ENCODE measurements around the gene SLIT1.
A peak's percentile ranks its signal among the peaks of the same experiment; 100 is the strongest.
"Not testable (repeated sequence)": the region's sequence is repeated elsewhere in the genome, so short reads cannot be mapped to it uniquely, and the experiment has no call there.

SLIT1 gene

GRCh38 chr10:97086530-97086929 is 99.2 kb downstream of the SLIT1 start:
- H3K27ac ChIP-seq: no peak overlapping the region
- no peaks in the 10 kb centered on the region for H3K27me3 ChIP-seq (ENCODE audit: insufficient read depth, low read depth, severe bottlenecking)
- no peaks in the 10 kb centered on the region for H3K9me3 ChIP-seq (ENCODE audit: severe bottlenecking)
- H3K4me3 ChIP-seq (ENCODE audit: low read depth, low read length): no peak overlapping the region
- DNase-seq: no peak
- TF ChIP-seq CTCF (IDR thresholded peaks at IDR 0.05; ENCODE audit: low read depth, low read length): no peak
- H3K36me3 ChIP-seq: no peaks in the 10 kb centered on the region

- no peaks in the 10 kb centered on the region for H3K27me3 ChIP-seq (ENCODE audit: insufficient read depth, low read depth, severe bottlenecking)
- no peak for DNase-seq
- H3K27ac ChIP-seq: no peak overlapping the region
- no peaks in the 10 kb centered on the region for H3K9me3 ChIP-seq (ENCODE audit: severe bottlenecking)
- no peak overlapping the region for H3K4me3 ChIP-seq (ENCODE audit: low read depth, low read length)
- no peak for TF ChIP-seq CTCF (IDR thresholded peaks at IDR 0.05; ENCODE audit: low read depth, low read length)
- no peaks in the 10 kb centered on the region for H3K36me3 ChIP-seq
Measured at GRCh38 chr10:97083228-97083829, 102.4 kb downstream of the SLIT1 start.

- not testable (repeated sequence) for H3K27ac ChIP-seq; H3K9me3 ChIP-seq (ENCODE audit: severe bottlenecking); H3K36me3 ChIP-seq; H3K4me3 ChIP-seq (ENCODE audit: low read depth, low read length); H3K27me3 ChIP-seq (ENCODE audit: insufficient read depth, low read depth, severe bottlenecking); DNase-seq
Measured at GRCh38 chr10:97082575-97082974, 103.2 kb downstream of the SLIT1 start.

- TF ChIP-seq CTCF (IDR thresholded peaks at IDR 0.05; ENCODE audit: low read depth, low read length): peak; percentile 42; the same call in 1 of the 2 replicates
- H3K36me3 ChIP-seq: no peaks in the 10 kb centered on the region
- no peak for DNase-seq
- H3K4me3 ChIP-seq (ENCODE audit: low read depth, low read length): no peak overlapping the region
- no peak overlapping the region for H3K27ac ChIP-seq
- no peaks in the 10 kb centered on the region for H3K9me3 ChIP-seq (ENCODE audit: severe bottlenecking)
- no peaks in the 10 kb centered on the region for H3K27me3 ChIP-seq (ENCODE audit: insufficient read depth, low read depth, severe bottlenecking)
Measured at GRCh38 chr10:97081621-97082235, 104.0 kb downstream of the SLIT1 start.

GRCh38 chr10:97080051-97080776 is 105.5 kb downstream of the SLIT1 start:
- DNase-seq: no peak
- H3K9me3 ChIP-seq (ENCODE audit: severe bottlenecking): no peaks in the 10 kb centered on the region
- no peak overlapping the region for H3K4me3 ChIP-seq (ENCODE audit: low read depth, low read length)
- H3K36me3 ChIP-seq: no peaks in the 10 kb centered on the region
- H3K27ac ChIP-seq: peak overlapping the region; percentile 64
- TF ChIP-seq CTCF (IDR thresholded peaks at IDR 0.05; ENCODE audit: low read depth, low read length): no peak
- H3K27me3 ChIP-seq (ENCODE audit: insufficient read depth, low read depth, severe bottlenecking): no peaks in the 10 kb centered on the region

GRCh38 chr10:97079448-97079847 is 106.3 kb downstream of the SLIT1 start:
- Histone ChIP-seq H3K4me3 (ENCODE audit: low read depth, low read length) (no peak overlapping the region), H3K36me3 (no peaks in the 10 kb centered on the region), H3K27ac (peak overlapping the region; percentile 64), H3K9me3 (ENCODE audit: severe bottlenecking) (no peaks in the 10 kb centered on the region), H3K27me3 (ENCODE audit: insufficient read depth, low read depth, severe bottlenecking) (no peaks in the 10 kb centered on the region)
- no peak for DNase-seq
- no peak for TF ChIP-seq CTCF (IDR thresholded peaks at IDR 0.05; ENCODE audit: low read depth, low read length)

Data from WERI-Rb-1 (cell line).